OCI-LY7 (cell line): ENCODE results near the gene PHKA2. TPM values are rescaled to one million over a fixed set of nuclear protein-coding genes. Genes with fewer than 3 reads are reported as not detected.

Experiments
- BruUV-seq: library from RNA; stranded (reverse); fragments of 400-500 nt; replicated peaks from 2 replicates; lab custom pipeline; 2021; lab: Mats Ljungman, UMichigan
- CTCF ChIA-PET: fragments of 300-600 bp; sonication (Branson Sonifier 250); formaldehyde crosslinking; loops from one replicate; lab custom pipeline; 2022; ENCODE audit warnings: antibody characterized with exemption; ENCODE audit not compliant: unreplicated experiment; lab: Charles Lee
- POLR2A ChIA-PET: fragments of 300-600 bp; sonication (Branson Sonifier 250); formaldehyde crosslinking; loops from one replicate; lab custom pipeline; 2022; ENCODE audit warnings: antibody characterized with exemption; lab: Charles Lee
- DNase-seq: peaks from one replicate; pipeline ENCODE4 v3.0.0-alpha.2; 2015; ENCODE audit warnings: low spot score
- H2AFZ ChIP-seq: fragments of 200-600 bp; sonication (generic), shearing (Covaris generic); 2 replicates; pipeline ENCODE4 v1.6.1; 2014; ENCODE audit warnings: mild to moderate bottlenecking, antibody characterized with exemption, low read length, moderate library complexity
- H3K27ac ChIP-seq: fragments of 200-600 bp; sonication (generic); 2 replicates; pipeline ENCODE4 v1.5.1; 2014; ENCODE audit warnings: mixed run types, low read depth, mild to moderate bottlenecking, moderate library complexity, low read length, inconsistent platforms; ENCODE audit not compliant: poor library complexity, severe bottlenecking
- H3K36me3 ChIP-seq: fragments of 200-600 bp; sonication (generic); 2 replicates; pipeline ENCODE4 v1.6.1; 2014; ENCODE audit warnings: mild to moderate bottlenecking, antibody characterized with exemption, low read length, moderate library complexity, mixed read lengths; ENCODE audit not compliant: insufficient read depth
- H3K4me1 ChIP-seq: fragments of 200-600 bp; sonication (generic); 2 replicates; pipeline ENCODE4 v1.5.1; 2014; ENCODE audit warnings: mild to moderate bottlenecking, low read length; ENCODE audit not compliant: insufficient read depth, poor library complexity, severe bottlenecking
- H3K4me2 ChIP-seq: fragments of 200-600 bp; sonication (generic); 2 replicates; pipeline ENCODE4 v1.6.1; 2014; ENCODE audit warnings: mild to moderate bottlenecking, low read length
- H3K4me3 ChIP-seq: fragments of 200-600 bp; sonication (generic); 2 replicates; pipeline ENCODE4 v1.5.1; 2014; ENCODE audit warnings: mild to moderate bottlenecking, low read depth, low read length; ENCODE audit not compliant: poor library complexity, severe bottlenecking
- H3K79me2 ChIP-seq: fragments of 200-600 bp; sonication (generic); 2 replicates; pipeline ENCODE4 v1.6.1; 2016; ENCODE audit warnings: low read depth, mild to moderate bottlenecking, low read length, moderate library complexity, mixed read lengths; ENCODE audit not compliant: insufficient read depth
- H3K9me2 ChIP-seq: fragments of 200-600 bp; sonication (generic); 2 replicates; pipeline ENCODE4 v1.6.1; 2016; ENCODE audit warnings: mild to moderate bottlenecking, low read length, mixed read lengths; ENCODE audit not compliant: insufficient read depth
- H3K9me3 ChIP-seq: fragments of 200-600 bp; sonication (generic); 2 replicates; pipeline ENCODE4 v1.6.1; 2014; ENCODE audit warnings: mild to moderate bottlenecking, mixed run types, low read length, mixed read lengths
- H4K20me1 ChIP-seq: fragments of 200-600 bp; sonication (generic); 2 replicates; pipeline ENCODE4 v1.6.1; 2014; ENCODE audit warnings: mild to moderate bottlenecking, antibody characterized with exemption, low read length, moderate library complexity, mixed read lengths; ENCODE audit not compliant: insufficient read depth
- CTCF ChIP-seq: fragments of 200-600 bp; sonication (generic); conservative IDR thresholded peaks from 2 replicates; pipeline ENCODE4 v1.5.1; 2014; ENCODE audit warnings: mild to moderate bottlenecking, antibody characterized with exemption, low read length, moderate library complexity, mixed read lengths
- EZH2phosphoT487 ChIP-seq: fragments of 200-600 bp; sonication (generic); IDR thresholded peaks from 2 replicates; pipeline ENCODE4 v1.6.1; 2018; ENCODE audit warnings: low read depth, borderline replicate concordance, mild to moderate bottlenecking, mixed run types, antibody characterized with exemption, low read length, moderate library complexity, mixed read lengths
- intact Hi-C: fragments of 100-400 bp; cut with micrococcal nuclease; formaldehyde crosslinking; loops from one replicate; pipeline ENCODE4 v1.10.0; 2022; ENCODE audit not compliant: unreplicated experiment
- total RNA-seq, 2 experiments: library from RNA; depleted of rRNA in 1 of 2; stranded (reverse); fragments of >200 nt in 1 of 2; shearing (Covaris generic) in 1 of 2; gene quantifications; 2 replicates each; pipeline ENCODE4 v1.2.3, GENCODE V29; 2014 to 2022

Gene PHKA2
- total RNA-seq, 2 experiments from 2014 or later: 24.1 to 41.4 TPM

DNA sequence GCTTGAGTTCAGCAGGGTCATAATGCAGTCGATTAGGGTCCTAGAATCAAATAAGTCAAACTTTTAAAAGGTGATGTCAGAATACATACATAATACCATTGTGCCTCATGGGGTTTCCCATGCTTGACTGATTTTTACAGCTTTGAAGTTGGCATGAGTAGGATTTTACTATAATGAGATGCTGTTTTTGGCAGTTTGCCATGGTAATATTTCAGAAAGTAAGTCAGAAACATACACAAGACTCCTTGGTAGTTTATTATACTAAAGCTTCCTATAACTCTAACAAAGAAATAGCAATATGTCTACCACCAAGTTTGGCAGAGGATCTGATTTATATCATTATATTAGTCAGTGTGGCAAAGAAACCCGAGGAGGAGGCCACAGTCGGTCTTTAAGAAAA, 45.2 kb downstream of the PHKA2 start:
- no peaks in the 10 kb centered on the region for H3K4me1 ChIP-seq
- H3K9me3 ChIP-seq: no peaks in the 10 kb centered on the region
- intact Hi-C loops: no loop called here
- no peak for TF ChIP-seq EZH2phosphoT487
- TF ChIP-seq CTCF: no peak
- DNase-seq: no peak
- ChIA-PET CTCF (no interaction called here), POLR2A (no interaction called here)
- no peaks in the 10 kb centered on the region for H4K20me1 ChIP-seq
- H3K4me2 ChIP-seq: no peak overlapping the region
- peaks cover 14% of the 10 kb centered on the region; the same call in 1 of the 2 replicates for H3K36me3 ChIP-seq
- H2AFZ ChIP-seq: no peak overlapping the region
- H3K79me2 ChIP-seq: no peaks in the 10 kb centered on the region
- H3K4me3 ChIP-seq: no peak overlapping the region
- no peak overlapping the region for H3K27ac ChIP-seq
- no peaks in the 10 kb centered on the region for H3K9me2 ChIP-seq
- BruUV-seq: no TSS peak

DNA sequence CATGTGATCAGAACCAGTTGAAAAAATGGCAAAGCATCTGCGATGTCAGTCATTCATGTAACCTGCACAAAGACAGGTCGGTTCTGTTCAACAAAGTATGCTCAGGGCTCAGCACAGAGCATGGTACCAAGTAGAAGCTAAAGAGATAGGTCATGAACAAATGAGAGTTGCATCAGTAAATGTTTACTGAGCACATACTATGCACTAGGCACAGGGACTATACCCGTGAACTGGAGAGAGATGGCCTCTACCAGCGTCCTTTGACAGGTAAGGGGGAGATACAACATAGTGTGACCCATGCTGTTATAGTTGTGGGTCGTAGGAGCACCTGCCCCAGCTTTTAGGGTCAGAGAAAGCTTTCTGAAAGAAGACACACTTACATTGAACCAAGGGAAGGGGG, 46.7 kb downstream of the PHKA2 start:
- Histone ChIP-seq H3K36me3 (peaks cover 14% of the 10 kb centered on the region; the same call in 1 of the 2 replicates), H3K4me2 (no peak overlapping the region), H3K4me1 (no peaks in the 10 kb centered on the region), H3K4me3 (no peak overlapping the region), H3K79me2 (no peaks in the 10 kb centered on the region), H3K9me3 (no peaks in the 10 kb centered on the region), H4K20me1 (no peaks in the 10 kb centered on the region), H3K9me2 (no peaks in the 10 kb centered on the region), H3K27ac (no peak overlapping the region), H2AFZ (no peak overlapping the region)
- no TSS peak for BruUV-seq
- no peak for DNase-seq
- CTCF ChIA-PET: no interaction called here
- intact Hi-C loops: no loop called here
- POLR2A ChIA-PET: no interaction called here
- TF ChIP-seq EZH2phosphoT487 (no peak), CTCF (no peak)

- no peak overlapping the region for H3K27ac ChIP-seq
- intact Hi-C loops: no loop called here
- BruUV-seq: no TSS peak
- ChIA-PET POLR2A (no interaction called here), CTCF (no interaction called here)
- DNase-seq: no peak
- no peak overlapping the region for H3K4me2 ChIP-seq
- no peaks in the 10 kb centered on the region for H3K4me1 ChIP-seq
- H4K20me1 ChIP-seq: no peaks in the 10 kb centered on the region
- peaks cover 14% of the 10 kb centered on the region; the same call in 1 of the 2 replicates for H3K36me3 ChIP-seq
- TF ChIP-seq EZH2phosphoT487: no peak
- no peak for TF ChIP-seq CTCF
- no peaks in the 10 kb centered on the region for H3K9me2 ChIP-seq
- H2AFZ ChIP-seq: no peak overlapping the region
- H3K79me2 ChIP-seq: no peaks in the 10 kb centered on the region
- H3K4me3 ChIP-seq: no peak overlapping the region
- no peaks in the 10 kb centered on the region for H3K9me3 ChIP-seq
Observed at GRCh38 chrX:18935893-18936292, 48.0 kb downstream of the PHKA2 start.
